SJSA1 (cell line): ENCODE measurements around the gene DCAF8. TPM values are rescaled to one million over a fixed set of nuclear protein-coding genes. Genes with fewer than 3 reads are reported as not detected.

ENCODE experiments used
- DNase-seq, 2 experiments: peaks; one replicate each; pipeline ENCODE4 v3.0.0-alpha.2; 2015 to 2020; ENCODE audit warnings: low spot score in 2 of 2, low read depth in 1 of 2
- H3K27ac ChIP-seq: fragments of 250-450 bp; sonication (Bioruptor Pico); 2 replicates; pipeline ENCODE4 v1.5.1; 2020; ENCODE audit warnings: mild to moderate bottlenecking, moderate library complexity
- H3K27me3 ChIP-seq: fragments of 250-450 bp; sonication (Bioruptor Pico); replicated peaks from 2 replicates; pipeline ENCODE4 v1.5.1; 2020; ENCODE audit warnings: mild to moderate bottlenecking, moderate library complexity
- H3K36me3 ChIP-seq: fragments of 250-450 bp; sonication (Bioruptor Pico); 2 replicates; pipeline ENCODE4 v1.5.1; 2020; ENCODE audit warnings: mild to moderate bottlenecking
- H3K4me1 ChIP-seq: fragments of 250-450 bp; sonication (Bioruptor Pico); replicated peaks from 2 replicates; pipeline ENCODE4 v1.6.1; 2021; ENCODE audit warnings: mild to moderate bottlenecking
- H3K4me3 ChIP-seq: fragments of 250-450 bp; sonication (Bioruptor Pico); 2 replicates; pipeline ENCODE4 v1.5.1; 2020; ENCODE audit warnings: mild to moderate bottlenecking
- H3K9me3 ChIP-seq: fragments of 250-450 bp; sonication (Bioruptor Pico); replicated peaks from 2 replicates; pipeline ENCODE4 v1.5.1; 2020; ENCODE audit warnings: mild to moderate bottlenecking
- total RNA-seq: library from RNA; depleted of rRNA; stranded (reverse); fragments of >200 nt; shearing (Covaris generic); gene quantifications from 2 replicates; pipeline ENCODE4 v1.2.3, GENCODE V29; 2014

The DCAF8 gene
- total RNA-seq, 1 experiment from 2014 or later = 37.5 TPM

GRCh38 chr1:160193832-160194736 lies 68.3 kb downstream of the DCAF8 start:
- DNase-seq = no peak
- no peak overlapping the region for H3K4me3 ChIP-seq
- H3K9me3 ChIP-seq = no peaks in the 10 kb centered on the region
- no peaks in the 10 kb centered on the region for H3K27me3 ChIP-seq
- H3K36me3 ChIP-seq = no peaks in the 10 kb centered on the region
- H3K4me1 ChIP-seq = peaks cover 23% of the 10 kb centered on the region
- no peak overlapping the region for H3K27ac ChIP-seq

GRCh38 chr1:160193091-160193819 lies 69.1 kb downstream of the DCAF8 start:
- H3K27me3 ChIP-seq = no peaks in the 10 kb centered on the region
- H3K36me3 ChIP-seq = no peaks in the 10 kb centered on the region
- H3K4me1 ChIP-seq = peaks cover 23% of the 10 kb centered on the region
- no peak overlapping the region for H3K4me3 ChIP-seq
- peak overlapping the region; percentile 19; the same call in 1 of the 2 replicates for H3K27ac ChIP-seq
- H3K9me3 ChIP-seq = no peaks in the 10 kb centered on the region
- peak; percentile 84 to 89 for DNase-seq

- H3K27ac ChIP-seq = no peak overlapping the region
- peaks cover 23% of the 10 kb centered on the region for H3K4me1 ChIP-seq
- no peaks in the 10 kb centered on the region for H3K36me3 ChIP-seq
- no peaks in the 10 kb centered on the region for H3K9me3 ChIP-seq
- no peak overlapping the region for H3K4me3 ChIP-seq
- H3K27me3 ChIP-seq = no peaks in the 10 kb centered on the region
- DNase-seq = no peak
These were observed 70.1 kb downstream of the DCAF8 start for GRCh38 chr1:160192234-160192633.

GRCh38 chr1:160191756-160192155 lies 70.6 kb downstream of the DCAF8 start:
- Histone ChIP-seq H3K9me3 (no peaks in the 10 kb centered on the region), H3K36me3 (no peaks in the 10 kb centered on the region), H3K27ac (no peak overlapping the region), H3K4me3 (no peak overlapping the region), H3K4me1 (peaks cover 23% of the 10 kb centered on the region), H3K27me3 (no peaks in the 10 kb centered on the region)
- no peak for DNase-seq

- no peak for DNase-seq
These were observed 72.4 kb downstream of the DCAF8 start, which contains the start of gene CASQ1 for GRCh38 chr1:160189649-160190625. TSS of gene CASQ1 (plus strand) at chr1:160190575. CDS start at chr1:160190752, 177 bp downstream.

GRCh38 chr1:160188341-160188740 lies 74.0 kb downstream of the DCAF8 start:
- H3K27me3 ChIP-seq = no peaks in the 10 kb centered on the region
- no peak overlapping the region for H3K27ac ChIP-seq
- no peak for DNase-seq
- H3K36me3 ChIP-seq = no peaks in the 10 kb centered on the region
- no peaks in the 10 kb centered on the region for H3K9me3 ChIP-seq
- H3K4me3 ChIP-seq = no peak overlapping the region
- H3K4me1 ChIP-seq = peaks cover 24% of the 10 kb centered on the region

More at GRCh38 chr1:160189649-160190625, 72.4 kb downstream of the DCAF8 start, which contains the start of gene CASQ1:
- peaks cover 23% of the 10 kb centered on the region for H3K4me1 ChIP-seq
- H3K27me3 ChIP-seq = no peaks in the 10 kb centered on the region
- no peak within 1 kb of the TSS for H3K27ac ChIP-seq
- no peaks in the 10 kb centered on the region for H3K9me3 ChIP-seq
- H3K36me3 ChIP-seq = no peaks in the 10 kb centered on the region
- no peak within 1 kb of the TSS for H3K4me3 ChIP-seq

- Histone ChIP-seq H3K4me3 (no peak overlapping the region), H3K9me3 (no peaks in the 10 kb centered on the region), H3K36me3 (no peaks in the 10 kb centered on the region), H3K27ac (no peak overlapping the region), H3K27me3 (no peaks in the 10 kb centered on the region), H3K4me1 (peaks cover 24% of the 10 kb centered on the region)
- no peak for DNase-seq
These were observed 74.9 kb downstream of the DCAF8 start for GRCh38 chr1:160187407-160187806.

GRCh38 chr1:160186729-160187128 lies 75.6 kb downstream of the DCAF8 start:
- no peaks in the 10 kb centered on the region for H3K27me3 ChIP-seq
- H3K27ac ChIP-seq = no peak overlapping the region
- no peaks in the 10 kb centered on the region for H3K9me3 ChIP-seq
- peaks cover 21% of the 10 kb centered on the region for H3K4me1 ChIP-seq
- no peak overlapping the region for H3K4me3 ChIP-seq
- H3K36me3 ChIP-seq = no peaks in the 10 kb centered on the region
- DNase-seq = no peak

- no peaks in the 10 kb centered on the region for H3K36me3 ChIP-seq
- peaks cover 26% of the 10 kb centered on the region for H3K4me1 ChIP-seq
- H3K27me3 ChIP-seq = no peaks in the 10 kb centered on the region
- no peak for DNase-seq
- H3K9me3 ChIP-seq = no peaks in the 10 kb centered on the region
- no peak overlapping the region for H3K4me3 ChIP-seq
- H3K27ac ChIP-seq = no peak overlapping the region
These were observed 76.1 kb downstream of the DCAF8 start for GRCh38 chr1:160186246-160186645.

- Histone ChIP-seq H3K36me3 (no peaks in the 10 kb centered on the region), H3K27me3 (no peaks in the 10 kb centered on the region), H3K9me3 (no peaks in the 10 kb centered on the region), H3K27ac (no peak overlapping the region), H3K4me3 (no peak overlapping the region), H3K4me1 (peaks cover 20% of the 10 kb centered on the region)
- no peak for DNase-seq
These were observed 83.0 kb downstream of the DCAF8 start for GRCh38 chr1:160179336-160179735.

GRCh38 chr1:160178731-160179130 lies 83.6 kb downstream of the DCAF8 start:
- Histone ChIP-seq H3K9me3 (no peaks in the 10 kb centered on the region), H3K4me3 (no peak overlapping the region), H3K36me3 (no peaks in the 10 kb centered on the region), H3K27me3 (no peaks in the 10 kb centered on the region), H3K4me1 (peaks cover 20% of the 10 kb centered on the region), H3K27ac (no peak overlapping the region)
- DNase-seq = no peak

GRCh38 chr1:160177667-160178066 lies 84.7 kb downstream of the DCAF8 start:
- no peaks in the 10 kb centered on the region for H3K36me3 ChIP-seq
- peaks cover 10% of the 10 kb centered on the region for H3K4me1 ChIP-seq
- no peak for DNase-seq
- no peaks in the 10 kb centered on the region for H3K27me3 ChIP-seq
- H3K27ac ChIP-seq = no peak overlapping the region
- H3K4me3 ChIP-seq = no peak overlapping the region
- H3K9me3 ChIP-seq = no peaks in the 10 kb centered on the region

- H3K9me3 ChIP-seq = no peaks in the 10 kb centered on the region
- peaks cover 10% of the 10 kb centered on the region for H3K4me1 ChIP-seq
- no peak for DNase-seq
- no peaks in the 10 kb centered on the region for H3K27me3 ChIP-seq
- H3K27ac ChIP-seq = no peak overlapping the region
- no peak overlapping the region for H3K4me3 ChIP-seq
- no peaks in the 10 kb centered on the region for H3K36me3 ChIP-seq
These were observed 85.1 kb downstream of the DCAF8 start for GRCh38 chr1:160177231-160177630.
